ENCODE measurements around the gene MMP25. TPM values are rescaled to one million over a fixed set of nuclear protein-coding genes. Genes with fewer than 3 reads are reported as not detected.

The MMP25 gene
- total RNA-seq, 1 experiment from 2014 or later = 49.0 TPM

DNA sequence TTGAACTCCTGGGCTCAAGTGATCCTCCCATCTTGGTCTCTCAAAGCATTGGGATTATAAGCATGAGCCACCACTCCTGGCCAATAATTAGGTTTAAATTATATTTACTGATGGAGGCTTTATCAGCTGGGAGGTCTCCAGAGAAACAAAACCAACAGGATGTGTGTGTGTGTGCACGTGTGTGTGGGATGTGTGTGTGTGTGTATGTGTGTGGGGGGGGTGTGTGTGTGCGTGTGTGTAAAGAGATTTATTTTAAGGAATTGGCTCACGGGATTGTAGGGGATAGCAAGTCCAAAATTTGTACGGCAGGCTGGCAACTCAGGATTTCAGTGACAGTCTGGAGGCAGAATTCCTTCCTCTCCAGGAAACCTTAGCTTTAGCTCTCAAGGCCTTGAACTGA, 4.6 kb downstream of the MMP25 start:
- ChIA-PET CTCF (interaction anchor here (5.2 to 5.8 kb wide), 2 partner anchors 8 to 19 kb away, joined by 59 to 86 read pairs; no protein-coding TSS in a partner anchor), POLR2A (interaction anchor here (0.7 kb wide), 1 partner anchor 37 kb away, joined by 3 read pairs; no protein-coding TSS in a partner anchor)
- TF ChIP-seq NFATC4 (CRISPR knock-in tag; IDR thresholded peaks at IDR 0.05) (no peak), GTF2I (CRISPR knock-in tag; conservative IDR thresholded peaks at IDR 0.05) (no peak), IRF2 (CRISPR knock-in tag; IDR thresholded peaks at IDR 0.05; ENCODE audit: borderline replicate concordance, low read depth) (no peak), ZNF423 (CRISPR knock-in tag; IDR thresholded peaks at IDR 0.05) (no peak), ZNF671 (CRISPR knock-in tag; IDR thresholded peaks at IDR 0.05) (no peak), ZNF416 (CRISPR knock-in tag; IDR thresholded peaks at IDR 0.05) (no peak), FOXP1 (CRISPR knock-in tag; IDR thresholded peaks at IDR 0.05; ENCODE audit: borderline replicate concordance) (no peak), CREB1 (CRISPR knock-in tag; IDR thresholded peaks at IDR 0.05) (no peak), GRHL2 (CRISPR knock-in tag; IDR thresholded peaks at IDR 0.05; ENCODE audit: insufficient replicate concordance, severe bottlenecking) (no peak), ETV6 (CRISPR knock-in tag; IDR thresholded peaks at IDR 0.05) (no peak), ZNF317 (CRISPR knock-in tag; IDR thresholded peaks at IDR 0.05; ENCODE audit: borderline replicate concordance, low read depth) (no peak)
- TF ChIP-seq, protein P1, sequence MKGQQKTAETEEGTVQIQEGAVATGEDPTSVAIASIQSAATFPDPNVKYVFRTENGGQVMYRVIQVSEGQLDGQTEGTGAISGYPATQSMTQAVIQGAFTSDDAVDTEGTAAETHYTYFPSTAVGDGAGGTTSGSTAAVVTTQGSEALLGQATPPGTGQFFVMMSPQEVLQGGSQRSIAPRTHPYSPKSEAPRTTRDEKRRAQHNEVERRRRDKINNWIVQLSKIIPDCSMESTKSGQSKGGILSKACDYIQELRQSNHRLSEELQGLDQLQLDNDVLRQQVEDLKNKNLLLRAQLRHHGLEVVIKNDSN (CRISPR knock-in tag; IDR thresholded peaks at IDR 0.05) = no peak
- TF ChIP-seq, protein P2, sequence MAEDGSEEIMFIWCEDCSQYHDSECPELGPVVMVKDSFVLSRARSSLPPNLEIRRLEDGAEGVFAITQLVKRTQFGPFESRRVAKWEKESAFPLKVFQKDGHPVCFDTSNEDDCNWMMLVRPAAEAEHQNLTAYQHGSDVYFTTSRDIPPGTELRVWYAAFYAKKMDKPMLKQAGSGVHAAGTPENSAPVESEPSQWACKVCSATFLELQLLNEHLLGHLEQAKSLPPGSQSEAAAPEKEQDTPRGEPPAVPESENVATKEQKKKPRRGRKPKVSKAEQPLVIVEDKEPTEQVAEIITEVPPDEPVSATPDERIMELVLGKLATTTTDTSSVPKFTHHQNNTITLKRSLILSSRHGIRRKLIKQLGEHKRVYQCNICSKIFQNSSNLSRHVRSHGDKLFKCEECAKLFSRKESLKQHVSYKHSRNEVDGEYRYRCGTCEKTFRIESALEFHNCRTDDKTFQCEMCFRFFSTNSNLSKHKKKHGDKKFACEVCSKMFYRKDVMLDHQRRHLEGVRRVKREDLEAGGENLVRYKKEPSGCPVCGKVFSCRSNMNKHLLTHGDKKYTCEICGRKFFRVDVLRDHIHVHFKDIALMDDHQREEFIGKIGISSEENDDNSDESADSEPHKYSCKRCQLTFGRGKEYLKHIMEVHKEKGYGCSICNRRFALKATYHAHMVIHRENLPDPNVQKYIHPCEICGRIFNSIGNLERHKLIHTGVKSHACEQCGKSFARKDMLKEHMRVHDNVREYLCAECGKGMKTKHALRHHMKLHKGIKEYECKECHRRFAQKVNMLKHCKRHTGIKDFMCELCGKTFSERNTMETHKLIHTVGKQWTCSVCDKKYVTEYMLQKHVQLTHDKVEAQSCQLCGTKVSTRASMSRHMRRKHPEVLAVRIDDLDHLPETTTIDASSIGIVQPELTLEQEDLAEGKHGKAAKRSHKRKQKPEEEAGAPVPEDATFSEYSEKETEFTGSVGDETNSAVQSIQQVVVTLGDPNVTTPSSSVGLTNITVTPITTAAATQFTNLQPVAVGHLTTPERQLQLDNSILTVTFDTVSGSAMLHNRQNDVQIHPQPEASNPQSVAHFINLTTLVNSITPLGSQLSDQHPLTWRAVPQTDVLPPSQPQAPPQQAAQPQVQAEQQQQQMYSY (CRISPR knock-in tag; IDR thresholded peaks at IDR 0.05) = no peak
- TF ChIP-seq, protein P3, sequence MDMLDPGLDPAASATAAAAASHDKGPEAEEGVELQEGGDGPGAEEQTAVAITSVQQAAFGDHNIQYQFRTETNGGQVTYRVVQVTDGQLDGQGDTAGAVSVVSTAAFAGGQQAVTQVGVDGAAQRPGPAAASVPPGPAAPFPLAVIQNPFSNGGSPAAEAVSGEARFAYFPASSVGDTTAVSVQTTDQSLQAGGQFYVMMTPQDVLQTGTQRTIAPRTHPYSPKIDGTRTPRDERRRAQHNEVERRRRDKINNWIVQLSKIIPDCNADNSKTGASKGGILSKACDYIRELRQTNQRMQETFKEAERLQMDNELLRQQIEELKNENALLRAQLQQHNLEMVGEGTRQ (CRISPR knock-in tag; IDR thresholded peaks at IDR 0.05) = no peak
- TF ChIP-seq, protein P4, sequence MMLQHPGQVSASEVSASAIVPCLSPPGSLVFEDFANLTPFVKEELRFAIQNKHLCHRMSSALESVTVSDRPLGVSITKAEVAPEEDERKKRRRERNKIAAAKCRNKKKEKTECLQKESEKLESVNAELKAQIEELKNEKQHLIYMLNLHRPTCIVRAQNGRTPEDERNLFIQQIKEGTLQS (CRISPR knock-in tag; conservative IDR thresholded peaks at IDR 0.05) = no peak
- TF ChIP-seq, protein P5, sequence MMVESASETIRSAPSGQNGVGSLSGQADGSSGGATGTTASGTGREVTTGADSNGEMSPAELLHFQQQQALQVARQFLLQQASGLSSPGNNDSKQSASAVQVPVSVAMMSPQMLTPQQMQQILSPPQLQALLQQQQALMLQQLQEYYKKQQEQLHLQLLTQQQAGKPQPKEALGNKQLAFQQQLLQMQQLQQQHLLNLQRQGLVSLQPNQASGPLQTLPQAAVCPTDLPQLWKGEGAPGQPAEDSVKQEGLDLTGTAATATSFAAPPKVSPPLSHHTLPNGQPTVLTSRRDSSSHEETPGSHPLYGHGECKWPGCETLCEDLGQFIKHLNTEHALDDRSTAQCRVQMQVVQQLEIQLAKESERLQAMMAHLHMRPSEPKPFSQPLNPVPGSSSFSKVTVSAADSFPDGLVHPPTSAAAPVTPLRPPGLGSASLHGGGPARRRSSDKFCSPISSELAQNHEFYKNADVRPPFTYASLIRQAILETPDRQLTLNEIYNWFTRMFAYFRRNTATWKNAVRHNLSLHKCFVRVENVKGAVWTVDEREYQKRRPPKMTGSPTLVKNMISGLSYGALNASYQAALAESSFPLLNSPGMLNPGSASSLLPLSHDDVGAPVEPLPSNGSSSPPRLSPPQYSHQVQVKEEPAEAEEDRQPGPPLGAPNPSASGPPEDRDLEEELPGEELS (CRISPR knock-in tag; IDR thresholded peaks at IDR 0.05) = no peak
- TF ChIP-seq, protein P6, sequence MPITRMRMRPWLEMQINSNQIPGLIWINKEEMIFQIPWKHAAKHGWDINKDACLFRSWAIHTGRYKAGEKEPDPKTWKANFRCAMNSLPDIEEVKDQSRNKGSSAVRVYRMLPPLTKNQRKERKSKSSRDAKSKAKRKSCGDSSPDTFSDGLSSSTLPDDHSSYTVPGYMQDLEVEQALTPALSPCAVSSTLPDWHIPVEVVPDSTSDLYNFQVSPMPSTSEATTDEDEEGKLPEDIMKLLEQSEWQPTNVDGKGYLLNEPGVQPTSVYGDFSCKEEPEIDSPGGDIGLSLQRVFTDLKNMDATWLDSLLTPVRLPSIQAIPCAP (CRISPR knock-in tag; IDR thresholded peaks at IDR 0.05) = no peak
- TF ChIP-seq, protein P7, sequence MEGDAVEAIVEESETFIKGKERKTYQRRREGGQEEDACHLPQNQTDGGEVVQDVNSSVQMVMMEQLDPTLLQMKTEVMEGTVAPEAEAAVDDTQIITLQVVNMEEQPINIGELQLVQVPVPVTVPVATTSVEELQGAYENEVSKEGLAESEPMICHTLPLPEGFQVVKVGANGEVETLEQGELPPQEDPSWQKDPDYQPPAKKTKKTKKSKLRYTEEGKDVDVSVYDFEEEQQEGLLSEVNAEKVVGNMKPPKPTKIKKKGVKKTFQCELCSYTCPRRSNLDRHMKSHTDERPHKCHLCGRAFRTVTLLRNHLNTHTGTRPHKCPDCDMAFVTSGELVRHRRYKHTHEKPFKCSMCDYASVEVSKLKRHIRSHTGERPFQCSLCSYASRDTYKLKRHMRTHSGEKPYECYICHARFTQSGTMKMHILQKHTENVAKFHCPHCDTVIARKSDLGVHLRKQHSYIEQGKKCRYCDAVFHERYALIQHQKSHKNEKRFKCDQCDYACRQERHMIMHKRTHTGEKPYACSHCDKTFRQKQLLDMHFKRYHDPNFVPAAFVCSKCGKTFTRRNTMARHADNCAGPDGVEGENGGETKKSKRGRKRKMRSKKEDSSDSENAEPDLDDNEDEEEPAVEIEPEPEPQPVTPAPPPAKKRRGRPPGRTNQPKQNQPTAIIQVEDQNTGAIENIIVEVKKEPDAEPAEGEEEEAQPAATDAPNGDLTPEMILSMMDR (IDR thresholded peaks at IDR 0.05) = no peak
- TF ChIP-seq, protein P8, sequence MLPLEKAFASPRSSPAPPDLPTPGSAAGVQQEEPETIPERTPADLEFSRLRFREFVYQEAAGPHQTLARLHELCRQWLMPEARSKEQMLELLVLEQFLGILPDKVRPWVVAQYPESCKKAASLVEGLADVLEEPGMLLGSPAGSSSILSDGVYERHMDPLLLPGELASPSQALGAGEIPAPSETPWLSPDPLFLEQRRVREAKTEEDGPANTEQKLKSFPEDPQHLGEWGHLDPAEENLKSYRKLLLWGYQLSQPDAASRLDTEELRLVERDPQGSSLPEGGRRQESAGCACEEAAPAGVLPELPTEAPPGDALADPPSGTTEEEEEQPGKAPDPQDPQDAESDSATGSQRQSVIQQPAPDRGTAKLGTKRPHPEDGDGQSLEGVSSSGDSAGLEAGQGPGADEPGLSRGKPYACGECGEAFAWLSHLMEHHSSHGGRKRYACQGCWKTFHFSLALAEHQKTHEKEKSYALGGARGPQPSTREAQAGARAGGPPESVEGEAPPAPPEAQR (CRISPR knock-in tag; IDR thresholded peaks at IDR 0.05) = no peak
- Mint-ChIP-seq H3K9me3 (0 out of 2 replicates have a peak, but pooled peaks cover 6% of the 10 kb centered on the region), H3K36me3 (peaks cover 18% of the 10 kb centered on the region), H3K4me1 (peaks cover 23% of the 10 kb centered on the region), H3K4me3 (no peak overlapping the region), H3K27ac (no peak overlapping the region), H3K27me3 (ENCODE audit: low read depth) (peaks cover 24% of the 10 kb centered on the region)
- ATAC-seq (no peak), DNase-seq (ENCODE audit: low spot score) (no peak)

Measured in WTC11 (cell line).